OCI-LY1 (cell line): ENCODE results near the gene SDK1.

Source experiments
- H2AFZ ChIP-seq: fragments of 200-600 bp; sonication (generic), shearing (Covaris generic); 2 replicates; pipeline ENCODE4 v1.6.0; 2014; ENCODE audit warnings: antibody characterized with exemption, mild to moderate bottlenecking, low read length
- H3F3A ChIP-seq: fragments of 200-600 bp; sonication (generic), shearing (Covaris generic); 2 replicates; pipeline ENCODE4 v1.6.0; 2014; ENCODE audit warnings: mild to moderate bottlenecking, antibody characterized with exemption, low read length, moderate library complexity; ENCODE audit not compliant: insufficient read depth
- H3K27ac ChIP-seq: fragments of 200-600 bp; sonication (generic); 2 replicates; pipeline ENCODE4 v1.5.1; 2014; ENCODE audit warnings: low read length, mixed run types, mild to moderate bottlenecking, low read depth; ENCODE audit not compliant: poor library complexity, severe bottlenecking
- H3K27me3 ChIP-seq: fragments of 200-600 bp; sonication (generic); 2 replicates; pipeline ENCODE4 v1.6.0; 2014; ENCODE audit warnings: antibody characterized with exemption, mild to moderate bottlenecking, low read length, moderate library complexity; ENCODE audit not compliant: insufficient read depth
- H3K36me3 ChIP-seq: fragments of 200-600 bp; sonication (generic); 2 replicates; pipeline ENCODE4 v1.6.1; 2014; ENCODE audit warnings: mild to moderate bottlenecking, antibody characterized with exemption, low read length, moderate library complexity, mixed read lengths; ENCODE audit not compliant: insufficient read depth
- H3K4me1 ChIP-seq: fragments of 200-600 bp; sonication (generic); 2 replicates; pipeline ENCODE4 v1.5.1; 2014; ENCODE audit warnings: mild to moderate bottlenecking, low read length, moderate library complexity; ENCODE audit not compliant: insufficient read depth, severe bottlenecking
- H3K4me2 ChIP-seq: fragments of 200-600 bp; sonication (generic), shearing (Covaris generic); 2 replicates; pipeline ENCODE4 v1.6.1; 2014; ENCODE audit warnings: low read length
- H3K4me3 ChIP-seq: fragments of 200-600 bp; sonication (generic); 2 replicates; pipeline ENCODE4 v1.5.1; 2014; ENCODE audit warnings: low read length, low read depth, mild to moderate bottlenecking, mixed read lengths; ENCODE audit not compliant: poor library complexity, severe bottlenecking
- H3K79me2 ChIP-seq: fragments of 200-600 bp; shearing (Covaris generic); 2 replicates; pipeline ENCODE4 v1.6.1; 2016; ENCODE audit warnings: mixed run types, low read length, mixed read lengths; ENCODE audit not compliant: insufficient read depth
- H3K9ac ChIP-seq: fragments of 200-600 bp; sonication (generic), shearing (Covaris generic); 2 replicates; pipeline ENCODE4 v1.6.1; 2014; ENCODE audit warnings: mild to moderate bottlenecking, low read length, mixed read lengths
- H3K9me2 ChIP-seq: fragments of 200-600 bp; sonication (generic), shearing (Covaris generic); 2 replicates; pipeline ENCODE4 v1.6.1; 2014; ENCODE audit warnings: low read depth, mild to moderate bottlenecking, low read length, mixed read lengths
- H3K9me3 ChIP-seq: fragments of 200-600 bp; shearing (Covaris generic); 2 replicates; pipeline ENCODE4 v1.6.1; 2014; ENCODE audit warnings: low read length, mixed read lengths
- H4K20me1 ChIP-seq: fragments of 200-600 bp; sonication (generic), shearing (Covaris generic); 2 replicates; pipeline ENCODE4 v1.6.0; 2016; ENCODE audit warnings: mild to moderate bottlenecking, low read length; ENCODE audit not compliant: insufficient read depth
- EZH2 ChIP-seq: fragments of 200-600 bp; sonication (generic), shearing (Covaris generic); IDR thresholded peaks from 2 replicates; pipeline ENCODE4 v1.8.0; 2017; ENCODE audit warnings: borderline replicate concordance, mixed run types, mild to moderate bottlenecking, antibody characterized with exemption, low read length, moderate library complexity, mixed read lengths
- TF ChIP-seq, protein P1 (sequence below): fragments of 200-600 bp; sonication (generic), shearing (Covaris generic); IDR thresholded peaks from 2 replicates; pipeline ENCODE4 v1.5.1; 2017; ENCODE audit warnings: mild to moderate bottlenecking, antibody characterized with exemption, low read length, moderate library complexity, mixed read lengths

The SDK1 gene

GRCh38 chr7:4227105-4228010 lies 926.3 kb downstream of the SDK1 start:
- no peak overlapping the region for H3K4me2 ChIP-seq
- H3K4me1 ChIP-seq = no peaks in the 10 kb centered on the region
- no peaks in the 10 kb centered on the region for H3K9me3 ChIP-seq
- no peaks in the 10 kb centered on the region for H3K79me2 ChIP-seq
- no peaks in the 10 kb centered on the region for H4K20me1 ChIP-seq
- H3K36me3 ChIP-seq = no peaks in the 10 kb centered on the region
- no peaks in the 10 kb centered on the region for H3F3A ChIP-seq
- H3K4me3 ChIP-seq = no peak overlapping the region
- TF ChIP-seq, protein P1, sequence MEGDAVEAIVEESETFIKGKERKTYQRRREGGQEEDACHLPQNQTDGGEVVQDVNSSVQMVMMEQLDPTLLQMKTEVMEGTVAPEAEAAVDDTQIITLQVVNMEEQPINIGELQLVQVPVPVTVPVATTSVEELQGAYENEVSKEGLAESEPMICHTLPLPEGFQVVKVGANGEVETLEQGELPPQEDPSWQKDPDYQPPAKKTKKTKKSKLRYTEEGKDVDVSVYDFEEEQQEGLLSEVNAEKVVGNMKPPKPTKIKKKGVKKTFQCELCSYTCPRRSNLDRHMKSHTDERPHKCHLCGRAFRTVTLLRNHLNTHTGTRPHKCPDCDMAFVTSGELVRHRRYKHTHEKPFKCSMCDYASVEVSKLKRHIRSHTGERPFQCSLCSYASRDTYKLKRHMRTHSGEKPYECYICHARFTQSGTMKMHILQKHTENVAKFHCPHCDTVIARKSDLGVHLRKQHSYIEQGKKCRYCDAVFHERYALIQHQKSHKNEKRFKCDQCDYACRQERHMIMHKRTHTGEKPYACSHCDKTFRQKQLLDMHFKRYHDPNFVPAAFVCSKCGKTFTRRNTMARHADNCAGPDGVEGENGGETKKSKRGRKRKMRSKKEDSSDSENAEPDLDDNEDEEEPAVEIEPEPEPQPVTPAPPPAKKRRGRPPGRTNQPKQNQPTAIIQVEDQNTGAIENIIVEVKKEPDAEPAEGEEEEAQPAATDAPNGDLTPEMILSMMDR = no peak
- no peaks in the 10 kb centered on the region for H3K27me3 ChIP-seq
- H3K9ac ChIP-seq = no peak overlapping the region
- H2AFZ ChIP-seq = no peak overlapping the region
- no peak overlapping the region for H3K27ac ChIP-seq
- no peaks in the 10 kb centered on the region for H3K9me2 ChIP-seq

DNA sequence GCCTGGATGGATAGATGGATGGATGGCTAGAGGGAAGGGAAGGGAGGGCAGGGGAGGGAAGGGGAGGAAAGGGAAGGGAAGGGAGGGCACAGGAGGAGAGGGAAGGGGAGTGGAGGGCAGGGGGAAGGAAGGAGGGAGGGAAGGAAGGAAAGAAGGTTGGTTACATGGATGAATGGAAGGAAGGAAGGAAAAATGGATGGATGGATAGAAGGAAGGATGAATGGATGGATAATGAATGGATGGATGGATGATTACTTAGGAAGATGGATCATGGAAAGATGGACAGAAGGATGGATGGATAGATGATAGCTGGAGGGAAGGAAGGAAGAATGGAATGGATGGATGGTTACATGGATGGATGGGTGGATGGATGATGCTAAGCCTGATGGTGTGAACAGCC lies 929.3 kb downstream of the SDK1 start:
- no peaks in the 10 kb centered on the region for H3K36me3 ChIP-seq
- no peak overlapping the region for H3K4me2 ChIP-seq
- no peak overlapping the region for H3K4me3 ChIP-seq
- no peak overlapping the region for H3K9ac ChIP-seq
- no peak overlapping the region for H3K27ac ChIP-seq
- no peak for TF ChIP-seq EZH2
- TF ChIP-seq, protein P1 = no peak
- no peaks in the 10 kb centered on the region for H3K4me1 ChIP-seq
- no peak overlapping the region for H2AFZ ChIP-seq
- no peaks in the 10 kb centered on the region for H3K27me3 ChIP-seq
- H3K9me2 ChIP-seq = no peaks in the 10 kb centered on the region
- no peaks in the 10 kb centered on the region for H3K79me2 ChIP-seq
- H3F3A ChIP-seq = no peaks in the 10 kb centered on the region
- H3K9me3 ChIP-seq = no peaks in the 10 kb centered on the region
- H4K20me1 ChIP-seq = no peaks in the 10 kb centered on the region

DNA sequence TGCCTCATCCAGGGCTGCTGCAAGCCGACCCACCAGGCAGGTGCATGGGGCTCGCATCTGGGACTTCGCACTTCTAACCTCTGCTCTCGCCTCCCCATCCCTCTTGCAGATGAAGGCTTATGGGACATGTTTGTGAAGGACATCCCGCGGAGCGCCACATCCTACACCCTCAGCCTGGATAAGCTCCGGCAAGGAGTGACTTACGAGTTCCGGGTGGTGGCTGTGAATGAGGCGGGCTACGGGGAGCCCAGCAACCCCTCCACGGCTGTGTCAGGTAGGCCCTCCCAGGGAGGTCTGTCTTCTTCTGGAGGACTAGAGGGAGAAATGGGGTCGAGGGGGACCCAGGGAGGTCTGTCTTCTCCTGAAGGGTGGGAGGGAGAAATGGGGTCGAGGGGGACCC lies 932.1 kb downstream of the SDK1 start:
- Histone ChIP-seq H2AFZ (no peak overlapping the region), H3K4me2 (no peak overlapping the region), H3K4me1 (no peaks in the 10 kb centered on the region), H3K79me2 (no peaks in the 10 kb centered on the region), H3K4me3 (no peak overlapping the region), H3K36me3 (no peaks in the 10 kb centered on the region), H3K27ac (no peak overlapping the region), H3K27me3 (no peaks in the 10 kb centered on the region), H3F3A (no peaks in the 10 kb centered on the region), H3K9me2 (no peaks in the 10 kb centered on the region), H3K9ac (no peak overlapping the region), H4K20me1 (no peaks in the 10 kb centered on the region), H3K9me3 (no peaks in the 10 kb centered on the region)
- TF ChIP-seq, protein P1 = no peak
- no peak for TF ChIP-seq EZH2
